Activated T-helper 17 cell treated with anti-CD3 and anti-CD28 coated beads, Interleukin-2, amount 50 U/mL, for 72 hours (primary cell): ENCODE measurements around the gene COL11A2. TPM values are rescaled to one million over a fixed set of nuclear protein-coding genes. Genes with fewer than 3 reads are reported as not detected.
A peak's percentile ranks its signal among the peaks of the same experiment; 100 is the strongest.

Experiments used
- ATAC-seq: fragments of 150-1000 bp; cut with Tn5 transposase; replicated peaks from 2 replicates; pipeline ENCODE4 v1.10.0; 2021; ENCODE audit warnings: mild to moderate bottlenecking, moderate library complexity
- H3K27ac Mint-ChIP-seq: one replicate; pipeline ENCODE4 v1.8.0; 2022; ENCODE audit warnings: mixed read lengths
- H3K27me3 Mint-ChIP-seq: one replicate; pipeline ENCODE4 v1.8.0; 2022; ENCODE audit warnings: mixed read lengths
- H3K36me3 Mint-ChIP-seq: one replicate; pipeline ENCODE4 v1.8.0; 2022; ENCODE audit warnings: low read depth, mild to moderate bottlenecking, mixed read lengths
- H3K4me1 Mint-ChIP-seq: one replicate; pipeline ENCODE4 v1.8.0; 2022; ENCODE audit warnings: mixed read lengths
- H3K4me3 Mint-ChIP-seq: one replicate; pipeline ENCODE4 v1.8.0; 2022; ENCODE audit warnings: mild to moderate bottlenecking, mixed read lengths
- H3K9me3 Mint-ChIP-seq: one replicate; pipeline ENCODE4 v1.8.0; 2022; ENCODE audit warnings: mixed read lengths
- total RNA-seq, 2 donors: library from RNA; stranded (reverse); gene quantifications; one replicate each; pipeline ENCODE4 v1.2.3, GENCODE V29; 2022

COL11A2 gene
- total RNA-seq, 2 donors from 2014 or later: 1.2 to 3.3 TPM

GRCh38 chr6:33175436-33176069 lies 16.7 kb downstream of the COL11A2 start:
- ATAC-seq: no peak
- peaks cover 12% of the 10 kb centered on the region for H3K27me3 Mint-ChIP-seq
- no peaks in the 10 kb centered on the region for H3K4me1 Mint-ChIP-seq
- no peaks in the 10 kb centered on the region for H3K36me3 Mint-ChIP-seq
- no peak overlapping the region for H3K4me3 Mint-ChIP-seq
- peak overlapping the region; percentile 25 for H3K27ac Mint-ChIP-seq
- no peaks in the 10 kb centered on the region for H3K9me3 Mint-ChIP-seq

- no peaks in the 10 kb centered on the region for H3K4me1 Mint-ChIP-seq
- H3K9me3 Mint-ChIP-seq: no peaks in the 10 kb centered on the region
- no peak overlapping the region for H3K4me3 Mint-ChIP-seq
- H3K27me3 Mint-ChIP-seq: peaks cover 12% of the 10 kb centered on the region
- peak overlapping the region; percentile 25 for H3K27ac Mint-ChIP-seq
- no peak for ATAC-seq
- H3K36me3 Mint-ChIP-seq: no peaks in the 10 kb centered on the region
Measured at GRCh38 chr6:33174784-33175183, 17.5 kb downstream of the COL11A2 start.

GRCh38 chr6:33173535-33174180 lies 18.6 kb downstream of the COL11A2 start:
- H3K4me1 Mint-ChIP-seq: no peaks in the 10 kb centered on the region
- ATAC-seq: no peak
- H3K36me3 Mint-ChIP-seq: no peaks in the 10 kb centered on the region
- peaks cover 12% of the 10 kb centered on the region for H3K27me3 Mint-ChIP-seq
- no peak overlapping the region for H3K27ac Mint-ChIP-seq
- H3K9me3 Mint-ChIP-seq: no peaks in the 10 kb centered on the region
- H3K4me3 Mint-ChIP-seq: no peak overlapping the region

- Mint-ChIP-seq H3K9me3 (no peaks in the 10 kb centered on the region), H3K36me3 (no peaks in the 10 kb centered on the region), H3K4me3 (no peak overlapping the region), H3K4me1 (no peaks in the 10 kb centered on the region), H3K27ac (no peak overlapping the region), H3K27me3 (peaks cover 12% of the 10 kb centered on the region)
- ATAC-seq: no peak
Measured at GRCh38 chr6:33172688-33173534, 19.4 kb downstream of the COL11A2 start.

- Mint-ChIP-seq H3K4me3 (no peak overlapping the region), H3K27ac (no peak overlapping the region), H3K27me3 (peaks cover 12% of the 10 kb centered on the region), H3K9me3 (no peaks in the 10 kb centered on the region), H3K4me1 (no peaks in the 10 kb centered on the region), H3K36me3 (no peaks in the 10 kb centered on the region)
- ATAC-seq: no peak
Measured at GRCh38 chr6:33171880-33172687, 20.2 kb downstream of the COL11A2 start.

- Mint-ChIP-seq H3K9me3 (no peaks in the 10 kb centered on the region), H3K4me3 (no peak overlapping the region), H3K27me3 (peaks cover 12% of the 10 kb centered on the region), H3K36me3 (no peaks in the 10 kb centered on the region), H3K27ac (no peak overlapping the region), H3K4me1 (no peaks in the 10 kb centered on the region)
- ATAC-seq: no peak
Measured at GRCh38 chr6:33171016-33171879, 21.0 kb downstream of the COL11A2 start.

GRCh38 chr6:33170176-33171015 lies 21.9 kb downstream of the COL11A2 start:
- no peaks in the 10 kb centered on the region for H3K9me3 Mint-ChIP-seq
- no peak overlapping the region for H3K27ac Mint-ChIP-seq
- H3K4me1 Mint-ChIP-seq: no peaks in the 10 kb centered on the region
- no peak overlapping the region for H3K4me3 Mint-ChIP-seq
- ATAC-seq: no peak
- peaks cover 7% of the 10 kb centered on the region for H3K27me3 Mint-ChIP-seq
- no peaks in the 10 kb centered on the region for H3K36me3 Mint-ChIP-seq

- Mint-ChIP-seq H3K27ac (no peak overlapping the region), H3K4me1 (no peaks in the 10 kb centered on the region), H3K9me3 (no peaks in the 10 kb centered on the region), H3K27me3 (peaks cover 3% of the 10 kb centered on the region), H3K36me3 (no peaks in the 10 kb centered on the region), H3K4me3 (no peak overlapping the region)
- ATAC-seq: no peak
Measured at GRCh38 chr6:33169291-33170175, 22.7 kb downstream of the COL11A2 start.

GRCh38 chr6:33168639-33169038 lies 23.6 kb downstream of the COL11A2 start:
- Mint-ChIP-seq H3K27me3 (peaks cover 9% of the 10 kb centered on the region), H3K36me3 (no peaks in the 10 kb centered on the region), H3K4me3 (no peak overlapping the region), H3K4me1 (no peaks in the 10 kb centered on the region), H3K9me3 (no peaks in the 10 kb centered on the region), H3K27ac (no peak overlapping the region)
- ATAC-seq: no peak

GRCh38 chr6:33168284-33168601 lies 24.0 kb downstream of the COL11A2 start:
- Mint-ChIP-seq H3K27me3 (peaks cover 9% of the 10 kb centered on the region), H3K4me3 (no peak overlapping the region), H3K9me3 (no peaks in the 10 kb centered on the region), H3K4me1 (no peaks in the 10 kb centered on the region), H3K36me3 (no peaks in the 10 kb centered on the region), H3K27ac (no peak overlapping the region)
- no peak for ATAC-seq

- Mint-ChIP-seq H3K9me3 (no peaks in the 10 kb centered on the region), H3K4me3 (no peak overlapping the region), H3K27me3 (peaks cover 8% of the 10 kb centered on the region), H3K27ac (no peak overlapping the region), H3K4me1 (no peaks in the 10 kb centered on the region), H3K36me3 (no peaks in the 10 kb centered on the region)
- no peak for ATAC-seq
Measured at GRCh38 chr6:33167374-33168283, 24.6 kb downstream of the COL11A2 start.
